Measurements from ENCODE around the gene CENPF. TPM values are rescaled to one million over a fixed set of nuclear protein-coding genes. Genes with fewer than 3 reads are reported as not detected.
"Not testable (repeated sequence)": the region's sequence is repeated elsewhere in the genome, so short reads cannot be mapped to it uniquely, and the experiment has no call there.

Gene CENPF
- total RNA-seq, 2 experiments from 2014 or later: 110 to 173 TPM

- no peak overlapping the region for H3K27ac ChIP-seq (ENCODE audit: low read depth, low read length, poor library complexity, severe bottlenecking)
- no peak overlapping the region for H3K4me2 ChIP-seq (ENCODE audit: low read length)
- H3K4me1 ChIP-seq (ENCODE audit: insufficient read depth, low read length, poor library complexity, severe bottlenecking): no peaks in the 10 kb centered on the region
- no peaks in the 10 kb centered on the region for H3K9me2 ChIP-seq (ENCODE audit: insufficient read depth, low read length)
- intact Hi-C loops (cut with micrococcal nuclease; ENCODE audit: unreplicated experiment): no loop called here
- H3K4me3 ChIP-seq (ENCODE audit: low read depth, low read length, poor library complexity, severe bottlenecking): no peak overlapping the region
- ChIA-PET POLR2A (no interaction called here), CTCF (ENCODE audit: unreplicated experiment) (no interaction called here)
- BruUV-seq (replicated peaks): no TSS peak
- peaks cover 52% of the 10 kb centered on the region for H3K36me3 ChIP-seq (ENCODE audit: insufficient read depth, low read length)
- TF ChIP-seq EZH2phosphoT487 (IDR thresholded peaks at IDR 0.05; ENCODE audit: borderline replicate concordance, low read depth, low read length): no peak
- TF ChIP-seq CTCF (conservative IDR thresholded peaks at IDR 0.05; ENCODE audit: low read length): no peak
- no peak overlapping the region for H2AFZ ChIP-seq (ENCODE audit: low read length)
- no peaks in the 10 kb centered on the region for H3K79me2 ChIP-seq (ENCODE audit: insufficient read depth, low read depth, low read length)
- no peak for DNase-seq (ENCODE audit: low spot score)
- H4K20me1 ChIP-seq (ENCODE audit: insufficient read depth, low read length): no peaks in the 10 kb centered on the region
- H3K9me3 ChIP-seq (ENCODE audit: low read length): no peaks in the 10 kb centered on the region
Measured at GRCh38 chr1:214670098-214670497, 67.1 kb downstream of the CENPF start.

GRCh38 chr1:214673029-214673428 is 70.0 kb downstream of the CENPF start:
- POLR2A ChIA-PET: interaction anchor here (0.6 kb wide), 1 partner anchor 215 kb away, joined by 3 read pairs; no protein-coding TSS in a partner anchor
- intact Hi-C loops (cut with micrococcal nuclease; ENCODE audit: unreplicated experiment); H3K9me2 ChIP-seq (ENCODE audit: insufficient read depth, low read length); H3K27ac ChIP-seq (ENCODE audit: low read depth, low read length, poor library complexity, severe bottlenecking); H3K4me3 ChIP-seq (ENCODE audit: low read depth, low read length, poor library complexity, severe bottlenecking); H3K4me1 ChIP-seq (ENCODE audit: insufficient read depth, low read length, poor library complexity, severe bottlenecking); CTCF ChIA-PET (ENCODE audit: unreplicated experiment); H3K9me3 ChIP-seq (ENCODE audit: low read length); H4K20me1 ChIP-seq (ENCODE audit: insufficient read depth, low read length); DNase-seq (ENCODE audit: low spot score); H3K79me2 ChIP-seq (ENCODE audit: insufficient read depth, low read depth, low read length); BruUV-seq (replicated peaks); H2AFZ ChIP-seq (ENCODE audit: low read length); H3K4me2 ChIP-seq (ENCODE audit: low read length): not testable (repeated sequence)
- H3K36me3 ChIP-seq (ENCODE audit: insufficient read depth, low read length): peaks cover 23% of the 10 kb centered on the region

GRCh38 chr1:214673576-214673975 is 70.6 kb downstream of the CENPF start:
- Histone ChIP-seq H3K9me3 (ENCODE audit: low read length) (no peaks in the 10 kb centered on the region), H2AFZ (ENCODE audit: low read length) (no peak overlapping the region), H3K4me2 (ENCODE audit: low read length) (no peak overlapping the region), H4K20me1 (ENCODE audit: insufficient read depth, low read length) (no peaks in the 10 kb centered on the region), H3K4me1 (ENCODE audit: insufficient read depth, low read length, poor library complexity, severe bottlenecking) (no peaks in the 10 kb centered on the region), H3K9me2 (ENCODE audit: insufficient read depth, low read length) (no peaks in the 10 kb centered on the region), H3K27ac (ENCODE audit: low read depth, low read length, poor library complexity, severe bottlenecking) (no peak overlapping the region), H3K4me3 (ENCODE audit: low read depth, low read length, poor library complexity, severe bottlenecking) (no peak overlapping the region), H3K36me3 (ENCODE audit: insufficient read depth, low read length) (peaks cover 18% of the 10 kb centered on the region), H3K79me2 (ENCODE audit: insufficient read depth, low read depth, low read length) (no peaks in the 10 kb centered on the region)
- ChIA-PET POLR2A (no interaction called here), CTCF (ENCODE audit: unreplicated experiment) (no interaction called here)
- intact Hi-C loops (cut with micrococcal nuclease; ENCODE audit: unreplicated experiment): no loop called here
- no peak for DNase-seq (ENCODE audit: low spot score)
- TF ChIP-seq CTCF (conservative IDR thresholded peaks at IDR 0.05; ENCODE audit: low read length): no peak
- TF ChIP-seq EZH2phosphoT487 (IDR thresholded peaks at IDR 0.05; ENCODE audit: borderline replicate concordance, low read depth, low read length): no peak
- no TSS peak for BruUV-seq (replicated peaks)

- H3K4me3 ChIP-seq (ENCODE audit: low read depth, low read length, poor library complexity, severe bottlenecking); H3K4me2 ChIP-seq (ENCODE audit: low read length); H4K20me1 ChIP-seq (ENCODE audit: insufficient read depth, low read length); H3K9me3 ChIP-seq (ENCODE audit: low read length); BruUV-seq (replicated peaks); H3K27ac ChIP-seq (ENCODE audit: low read depth, low read length, poor library complexity, severe bottlenecking); H3K36me3 ChIP-seq (ENCODE audit: insufficient read depth, low read length); POLR2A ChIA-PET; H3K9me2 ChIP-seq (ENCODE audit: insufficient read depth, low read length); H2AFZ ChIP-seq (ENCODE audit: low read length); H3K79me2 ChIP-seq (ENCODE audit: insufficient read depth, low read depth, low read length); intact Hi-C loops (cut with micrococcal nuclease; ENCODE audit: unreplicated experiment); DNase-seq (ENCODE audit: low spot score); H3K4me1 ChIP-seq (ENCODE audit: insufficient read depth, low read length, poor library complexity, severe bottlenecking); CTCF ChIA-PET (ENCODE audit: unreplicated experiment): not testable (repeated sequence)
Measured at GRCh38 chr1:214675524-214675923, 72.5 kb downstream of the CENPF start.

Data from OCI-LY7 (cell line).